Activated CD4-positive, CD25-positive, alpha-beta regulatory T cell (primary cell): ENCODE measurements around the gene MOV10L1.
"Not testable (repeated sequence)": the region's sequence is repeated elsewhere in the genome, so short reads cannot be mapped to it uniquely, and the experiment has no call there.

ENCODE experiments used
- DNase-seq, 4 experiments: peaks; one replicate each; lab custom pipeline; 2025; lab: John Stamatoyannopoulos, UW

Gene MOV10L1

DNA sequence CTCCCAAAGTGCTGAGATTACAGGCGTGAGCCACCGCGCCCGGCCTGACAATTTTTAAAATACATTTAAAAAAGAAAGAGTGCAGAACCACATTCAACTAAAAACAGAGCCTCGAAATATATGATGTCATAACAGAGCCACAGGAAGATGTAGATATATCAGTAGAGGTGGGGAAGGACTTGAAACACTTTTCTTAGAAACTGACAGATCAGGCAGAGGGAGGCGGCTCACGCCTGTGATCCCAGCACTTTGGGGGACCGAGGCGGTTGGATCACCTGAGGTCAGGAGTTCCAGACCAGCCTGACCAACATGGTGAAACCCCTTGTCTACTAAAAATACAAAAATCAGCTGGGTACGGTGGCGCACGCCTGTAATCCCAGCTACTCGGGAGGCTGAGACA is 11.6 kb upstream of the MOV10L1 start:
- no peak for DNase-seq

DNA sequence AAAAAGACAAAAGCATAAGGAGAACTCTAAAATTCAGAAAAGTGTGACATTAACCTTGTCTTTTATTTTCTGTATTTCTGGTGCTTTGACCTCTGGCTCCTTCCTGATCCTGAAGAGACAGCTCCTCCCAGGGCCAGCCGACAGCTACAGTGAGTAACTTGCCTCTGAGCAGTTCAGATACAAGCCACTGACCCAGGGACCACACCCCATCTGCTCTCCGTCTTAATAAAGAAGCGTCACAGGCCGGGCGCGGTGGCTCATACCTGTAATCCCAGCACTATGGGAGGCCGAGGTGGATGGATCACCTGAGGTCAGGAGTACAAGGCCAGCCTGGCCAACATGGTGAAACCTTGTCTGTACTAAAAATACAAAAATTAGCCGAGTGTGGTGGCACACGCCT is 11.0 kb upstream of the MOV10L1 start:
- DNase-seq, result no peak

DNA sequence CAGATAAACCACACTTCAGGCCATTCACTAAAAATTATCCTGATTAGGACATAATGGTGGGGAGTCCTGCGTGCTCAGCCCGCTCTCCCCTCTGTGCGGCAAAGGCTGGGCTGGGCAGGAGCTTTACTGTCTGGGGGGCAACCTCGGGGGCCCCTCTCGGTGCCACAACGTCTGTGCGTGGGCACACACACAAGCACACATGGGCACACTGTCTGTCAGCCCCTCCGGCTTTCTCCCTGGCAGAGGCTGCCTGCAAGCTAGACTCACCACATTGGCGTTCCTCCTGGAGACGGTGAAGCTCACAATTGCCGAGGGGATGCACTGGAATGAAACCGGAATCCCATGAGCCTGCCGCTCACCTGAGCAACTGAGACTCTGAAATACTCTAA is 9.7 kb upstream of the MOV10L1 start:
- no peak for DNase-seq

DNA sequence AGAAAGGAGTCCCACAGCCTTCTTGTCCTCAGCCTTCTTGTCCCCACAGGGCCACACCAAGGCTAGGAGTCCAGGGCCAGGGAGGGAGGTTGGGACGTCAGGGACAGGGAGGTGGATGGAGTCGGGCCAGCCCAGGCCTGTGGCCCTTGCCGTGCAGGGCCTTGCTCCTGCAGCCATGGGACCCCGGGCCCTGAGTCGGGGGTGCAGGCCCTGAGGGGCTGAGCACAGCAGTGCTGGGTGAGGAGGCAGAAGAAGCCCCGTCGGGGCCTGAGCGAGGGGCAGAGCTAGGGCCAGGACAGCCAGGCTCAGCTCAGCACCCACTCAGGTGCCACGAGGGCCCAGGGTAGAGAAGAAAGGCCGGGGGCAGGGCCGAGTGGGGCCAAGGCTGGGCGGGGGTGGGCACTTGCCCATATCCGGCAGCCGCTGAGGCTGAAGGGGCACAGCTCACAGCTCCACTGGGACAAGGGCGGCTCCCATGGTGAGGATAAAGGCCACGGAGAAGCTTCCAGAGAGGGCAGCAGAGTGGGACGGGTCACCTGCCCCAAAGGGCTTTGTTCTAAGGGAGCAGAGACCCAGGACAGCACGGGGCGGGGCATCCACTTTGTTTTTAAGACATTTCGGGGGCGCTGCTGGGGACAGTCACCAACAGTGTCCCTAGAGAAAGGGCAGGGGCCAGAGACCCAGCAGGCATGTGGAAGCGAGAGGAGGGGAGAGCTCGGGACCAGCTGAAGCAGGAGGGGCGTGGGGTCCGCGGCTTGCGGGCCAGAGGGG is 8.2 kb upstream of the MOV10L1 start:
- DNase-seq, result no peak

DNA sequence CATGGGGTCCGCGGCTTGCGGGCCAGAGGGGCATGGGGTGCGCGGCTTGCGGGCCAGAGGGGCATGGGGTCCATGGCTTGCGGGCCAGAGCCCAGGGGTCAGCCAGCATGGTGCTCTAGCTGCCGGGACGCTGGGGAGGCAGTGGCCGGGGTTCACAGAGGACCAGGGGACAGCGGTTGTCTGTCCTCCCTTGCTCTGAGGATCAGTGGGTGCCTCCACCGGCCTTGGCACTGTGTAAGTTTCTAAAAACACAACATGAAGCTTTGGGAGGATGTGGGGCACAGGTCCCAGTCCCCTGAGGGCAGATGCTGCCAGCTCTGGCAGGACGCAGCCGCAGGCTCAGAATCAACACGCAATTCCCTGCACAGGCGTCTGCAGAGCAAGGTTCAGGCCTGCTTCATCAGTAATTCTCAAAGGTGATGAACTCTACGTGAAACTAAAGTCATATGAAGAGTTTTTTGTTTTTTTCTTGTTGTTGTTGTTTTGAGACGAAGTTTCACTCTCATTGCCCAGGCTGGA is 7.5 kb upstream of the MOV10L1 start:
- no peak for DNase-seq

- DNase-seq, result no peak
Measured at GRCh38 chr22:50082961-50083461, 6.8 kb upstream of the MOV10L1 start.

GRCh38 chr22:50083462-50084079 is 6.2 kb upstream of the MOV10L1 start:
- DNase-seq, result no peak

- no peak for DNase-seq
Measured at GRCh38 chr22:50084080-50084477, 5.7 kb upstream of the MOV10L1 start.

DNA sequence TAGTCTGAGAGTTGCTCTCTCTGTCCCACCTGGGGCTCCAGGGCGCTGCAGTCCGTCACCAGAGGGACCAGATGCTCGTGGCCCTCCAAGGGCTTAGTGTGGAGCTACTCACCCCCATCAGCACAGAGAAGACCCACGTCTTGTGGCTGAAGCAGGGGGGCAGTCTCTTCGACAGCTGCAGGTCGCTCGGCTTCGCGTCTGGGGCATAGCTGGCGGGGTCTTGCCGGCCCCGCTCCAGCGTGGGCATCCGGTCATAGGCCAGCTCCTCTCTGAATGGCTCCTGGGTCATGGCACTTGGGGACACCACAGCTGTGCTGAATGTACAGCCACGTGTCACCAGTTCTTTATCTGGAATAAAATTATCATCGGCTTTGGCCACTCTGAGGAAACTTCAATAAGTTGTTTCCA is 5.2 kb upstream of the MOV10L1 start:
- no peak for DNase-seq

DNA sequence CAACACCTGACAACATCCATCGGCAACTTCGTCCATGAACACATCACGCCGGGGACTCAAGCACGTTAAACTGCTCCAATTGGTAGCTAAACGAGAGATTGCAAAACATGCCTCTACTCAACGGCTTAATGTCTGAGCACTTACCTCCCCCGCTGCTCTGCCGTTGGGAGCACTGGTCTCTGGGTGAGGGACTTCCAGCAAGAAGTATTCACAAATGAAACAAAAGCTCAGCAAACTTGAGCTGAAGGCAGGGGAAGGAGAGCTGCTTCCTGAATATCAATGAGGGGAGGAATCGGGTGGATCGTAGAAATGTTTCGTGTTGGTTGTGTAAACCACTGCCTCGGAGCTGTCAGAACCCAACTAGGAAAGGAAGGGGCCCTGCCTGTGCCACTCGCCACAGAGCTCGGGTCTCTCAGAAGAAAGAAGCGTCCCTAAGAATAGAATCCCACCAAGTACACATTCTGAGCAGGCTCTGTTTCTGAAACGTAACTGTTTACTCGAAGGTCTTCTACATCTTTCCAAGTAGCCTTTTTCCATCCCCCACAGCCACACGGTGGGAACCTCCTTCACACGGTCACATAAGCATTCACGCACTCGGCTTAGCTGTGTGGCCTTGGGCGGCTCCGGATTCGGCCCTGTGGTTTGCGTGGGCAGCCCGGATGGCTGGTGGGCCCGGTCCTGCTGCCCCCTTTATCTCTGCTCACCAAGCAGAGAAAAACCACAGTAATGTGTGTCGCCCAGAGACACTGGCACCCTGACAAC is 4.4 kb upstream of the MOV10L1 start, which contains the start of gene MLC1:
Gene MLC1 (minus strand): TSS at position 216 of the 762 bp plus-strand sequence. CDS start 524 bp downstream, outside the sequence.
- DNase-seq, result no peak

DNA sequence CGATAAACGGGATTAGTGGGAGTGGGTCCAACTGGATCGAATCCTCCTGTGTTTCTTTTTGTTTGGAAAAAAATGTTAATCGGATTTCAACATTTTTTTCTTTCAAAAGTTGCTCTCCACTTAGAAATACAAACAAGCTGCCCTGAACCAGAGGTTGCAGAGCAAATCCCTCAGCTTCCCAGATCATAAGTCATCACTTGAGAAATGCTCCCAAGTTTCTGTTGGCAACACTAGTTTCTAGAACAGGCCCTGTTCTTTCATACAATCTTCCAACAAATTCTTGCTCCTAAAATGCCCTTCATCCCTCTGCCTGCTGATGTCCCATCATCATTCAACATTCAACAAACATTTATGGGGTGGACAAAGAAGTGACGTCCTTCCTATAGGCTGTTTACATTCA is 3.3 kb upstream of the MOV10L1 start:
- no peak for DNase-seq

- DNase-seq, result not testable (repeated sequence)
Measured at GRCh38 chr22:50086975-50087374, 2.8 kb upstream of the MOV10L1 start.

DNA sequence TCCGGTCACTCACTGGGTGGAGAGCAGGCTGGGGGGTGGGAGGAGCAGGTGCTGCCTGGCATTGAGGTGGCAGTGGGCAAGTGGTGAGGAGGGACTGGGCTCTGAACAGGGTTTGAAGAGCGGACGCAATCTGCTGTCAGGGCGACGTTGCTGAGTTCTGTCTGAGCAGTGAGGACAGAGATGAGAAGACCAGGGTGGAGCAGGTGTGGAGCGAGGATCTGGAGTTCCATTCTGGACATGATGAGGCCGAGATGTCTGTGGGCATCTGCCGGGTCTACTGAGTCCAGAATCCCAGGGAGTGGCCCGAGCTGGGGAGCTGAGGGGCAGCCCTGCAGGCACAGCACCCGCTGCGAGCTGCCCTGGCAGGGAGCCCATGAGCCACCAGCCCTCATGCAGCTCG is 2.2 kb upstream of the MOV10L1 start:
- no peak for DNase-seq

DNA sequence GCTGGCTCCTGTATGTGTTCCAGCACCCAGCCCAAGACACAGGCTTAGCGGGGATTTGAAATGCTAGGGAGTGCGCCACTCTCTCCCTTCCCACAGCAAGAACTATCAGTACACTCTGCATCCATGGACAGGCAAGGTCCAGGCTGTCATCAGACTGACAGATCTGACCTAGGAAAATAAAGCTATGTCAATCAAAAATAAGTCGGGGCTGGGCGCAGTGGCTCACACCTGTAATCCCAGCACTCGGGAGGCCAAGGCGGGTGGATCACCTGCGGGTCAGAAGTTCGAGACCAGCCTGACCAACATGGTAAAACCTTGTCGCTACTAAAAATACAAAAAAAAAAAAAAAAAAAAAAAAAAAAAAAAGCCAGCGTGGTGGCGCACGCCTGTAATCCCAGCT is 1.7 kb upstream of the MOV10L1 start:
- no peak for DNase-seq

GRCh38 chr22:50089231-50089630 is 575 bp upstream of the MOV10L1 start:
- no peak for DNase-seq

- no peak for DNase-seq
Measured at GRCh38 chr22:50090412-50090714, 557 bp downstream of the MOV10L1 start.

- DNase-seq, result no peak
Measured at GRCh38 chr22:50091092-50091768, 1.4 kb downstream of the MOV10L1 start.

- DNase-seq, result no peak
Measured at GRCh38 chr22:50092342-50092741, 2.5 kb downstream of the MOV10L1 start.

DNA sequence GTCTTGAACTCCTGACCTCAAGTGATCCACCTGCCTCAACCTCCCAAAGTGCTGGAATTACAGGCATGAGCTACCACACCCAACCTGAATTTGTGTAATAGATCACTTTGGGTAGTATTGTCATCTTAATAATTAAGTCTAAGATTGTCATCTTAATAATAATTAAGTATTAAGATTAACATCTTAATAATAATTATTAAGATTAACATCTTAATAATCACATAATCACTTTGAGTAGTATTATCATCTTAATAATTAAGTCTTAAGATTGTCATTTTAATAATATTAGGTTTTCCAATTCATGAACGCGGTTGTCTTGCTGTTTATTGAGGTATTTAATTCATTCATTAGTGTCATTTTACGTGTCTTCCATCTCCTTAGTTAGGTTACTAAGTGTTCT is 8.2 kb downstream of the MOV10L1 start:
- no peak for DNase-seq

DNA sequence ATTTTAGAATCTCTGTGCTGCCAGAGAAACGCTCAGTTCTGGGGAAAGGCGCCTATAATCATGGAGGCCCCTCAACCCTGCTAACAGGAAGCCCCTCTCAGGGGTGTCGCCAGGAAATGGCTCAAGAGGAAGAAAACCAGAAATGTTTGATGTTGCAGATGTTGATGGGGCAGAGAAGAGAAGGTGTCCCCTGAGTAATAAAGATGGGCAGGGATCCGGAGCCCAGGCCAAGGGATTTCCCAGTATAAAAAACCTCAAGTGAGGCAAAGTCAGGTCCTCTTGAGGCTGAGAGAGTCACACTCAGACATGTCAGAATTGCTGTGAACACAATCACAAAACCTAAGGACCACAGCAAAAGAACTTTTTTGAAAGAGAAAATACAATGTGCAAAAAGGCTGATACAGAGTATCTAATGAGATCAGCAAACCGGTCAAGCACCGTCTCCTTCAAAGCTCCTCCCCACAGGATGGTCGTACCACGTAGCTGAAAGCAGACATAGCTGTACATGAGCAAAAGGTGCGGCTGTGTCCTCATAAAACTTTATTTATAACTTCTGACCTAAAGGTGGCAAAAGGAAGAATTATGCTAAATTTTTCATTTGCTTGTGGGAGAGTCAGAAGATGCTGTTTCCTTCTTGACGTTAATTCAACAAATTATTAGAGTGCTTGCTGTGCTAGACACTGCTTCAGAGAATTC is 12.2 kb downstream of the MOV10L1 start:
- no peak for DNase-seq

GRCh38 chr22:50102946-50103345 is 13.1 kb downstream of the MOV10L1 start:
- DNase-seq, result no peak

DNA sequence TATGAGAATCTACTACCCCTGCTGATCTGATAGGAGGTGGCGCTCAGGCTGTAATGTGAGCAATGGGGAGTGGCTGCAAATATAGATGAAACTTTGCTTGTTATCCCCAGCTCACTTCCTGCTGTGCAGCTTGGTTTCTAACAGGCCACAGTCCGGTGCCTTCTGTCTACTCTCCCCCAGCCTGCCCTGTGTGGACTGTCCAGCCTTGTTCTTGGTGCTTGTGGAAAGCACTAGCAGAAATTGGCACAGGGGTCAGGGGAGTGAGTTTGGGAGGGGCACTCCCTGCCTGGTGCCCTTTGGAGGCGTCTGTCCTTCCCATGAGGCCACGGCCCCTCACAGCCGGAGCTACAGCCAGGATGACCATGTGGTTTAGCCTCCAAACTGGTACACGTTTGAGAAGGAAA is 14.3 kb downstream of the MOV10L1 start:
- no peak for DNase-seq
